Adrenal gland (tissue), 5 donors: ENCODE results near the gene KLK14.

Source experiments
- POLR2A ChIP-seq, 2 donors: fragments of 450-650 bp; IDR thresholded peaks; one replicate each; pipeline ENCODE4 v1.6.1; 2017; ENCODE audit warnings: antibody characterized with exemption in 2 of 2, mild to moderate bottlenecking in 2 of 2, moderate library complexity in 1 of 2
- TF ChIP-seq, protein P1 (sequence below), 6 experiments: fragments of 450-650 bp in 4 of 6; fragments of 200-600 bp in 2 of 6; sonication (generic) in 1 of 6; IDR thresholded peaks; 1 replicate in 5 of 6; 2 replicates in 1 of 6; pipeline versions ENCODE4 v1.5.1 to v1.8.0; 2016 to 2021; ENCODE audit warnings: antibody characterized with exemption in 6 of 6, mild to moderate bottlenecking in 2 of 6, moderate library complexity in 1 of 6
- donor health status: DM: no; HTN: no; CAD: no.

DNA sequence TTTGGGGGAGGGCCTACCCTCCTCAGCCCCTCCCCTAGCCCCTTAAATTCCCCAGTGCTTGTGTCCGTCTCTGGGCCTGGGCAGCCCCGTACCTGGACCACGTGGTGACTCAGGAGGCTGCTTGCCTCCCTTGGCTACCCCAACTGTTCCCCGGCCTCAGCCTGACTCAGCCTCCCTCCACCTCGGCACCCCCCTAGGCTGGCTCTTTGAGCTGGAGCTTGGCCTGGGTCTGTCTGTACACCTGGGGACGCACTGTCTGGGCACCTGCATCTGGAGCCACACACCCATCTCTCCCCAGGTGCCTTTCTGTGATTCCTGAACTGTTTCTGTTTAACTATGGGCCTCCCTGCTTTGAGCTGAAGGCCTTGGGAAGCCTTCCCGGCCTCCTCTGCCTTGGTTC lies 1.8 kb upstream of the KLK14 start:
- no peak for TF ChIP-seq POLR2A (IDR thresholded peaks at IDR 0.05)
- TF ChIP-seq, protein P1, sequence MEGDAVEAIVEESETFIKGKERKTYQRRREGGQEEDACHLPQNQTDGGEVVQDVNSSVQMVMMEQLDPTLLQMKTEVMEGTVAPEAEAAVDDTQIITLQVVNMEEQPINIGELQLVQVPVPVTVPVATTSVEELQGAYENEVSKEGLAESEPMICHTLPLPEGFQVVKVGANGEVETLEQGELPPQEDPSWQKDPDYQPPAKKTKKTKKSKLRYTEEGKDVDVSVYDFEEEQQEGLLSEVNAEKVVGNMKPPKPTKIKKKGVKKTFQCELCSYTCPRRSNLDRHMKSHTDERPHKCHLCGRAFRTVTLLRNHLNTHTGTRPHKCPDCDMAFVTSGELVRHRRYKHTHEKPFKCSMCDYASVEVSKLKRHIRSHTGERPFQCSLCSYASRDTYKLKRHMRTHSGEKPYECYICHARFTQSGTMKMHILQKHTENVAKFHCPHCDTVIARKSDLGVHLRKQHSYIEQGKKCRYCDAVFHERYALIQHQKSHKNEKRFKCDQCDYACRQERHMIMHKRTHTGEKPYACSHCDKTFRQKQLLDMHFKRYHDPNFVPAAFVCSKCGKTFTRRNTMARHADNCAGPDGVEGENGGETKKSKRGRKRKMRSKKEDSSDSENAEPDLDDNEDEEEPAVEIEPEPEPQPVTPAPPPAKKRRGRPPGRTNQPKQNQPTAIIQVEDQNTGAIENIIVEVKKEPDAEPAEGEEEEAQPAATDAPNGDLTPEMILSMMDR (IDR thresholded peaks at IDR 0.05), result no peak
